ENCODE data around the gene TMTC2.

TMTC2 gene

DNA sequence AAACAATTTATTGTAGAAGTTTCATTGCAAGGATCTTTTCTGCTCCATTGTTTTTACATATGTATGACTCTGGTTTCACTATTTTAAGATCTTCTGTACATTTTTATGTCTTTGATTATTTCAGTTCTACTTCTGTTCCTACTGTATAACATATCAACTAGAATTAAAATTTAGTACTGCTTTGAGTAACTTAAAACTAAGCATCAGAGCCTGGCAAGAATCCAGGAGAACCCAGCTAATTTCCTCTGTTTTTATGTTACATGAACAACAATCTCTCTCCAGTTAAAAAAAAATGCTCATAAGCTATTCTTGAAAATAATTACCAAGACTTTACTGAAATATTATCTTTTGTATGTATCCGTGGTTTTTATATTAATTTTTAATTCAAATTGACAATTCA, 370.7 kb downstream of the TMTC2 start:
- H3K4me3 Mint-ChIP-seq = no peak overlapping the region
- H3K27ac Mint-ChIP-seq = no peak overlapping the region
- H3K4me1 Mint-ChIP-seq (ENCODE audit: low read depth) = peaks cover 9% of the 10 kb centered on the region
- intact Hi-C loops (cut with micrococcal nuclease) = no loop called here
- no peaks in the 10 kb centered on the region for H3K27me3 Mint-ChIP-seq
- H3K36me3 Mint-ChIP-seq (ENCODE audit: low read depth) = peaks cover 7% of the 10 kb centered on the region
- no peaks in the 10 kb centered on the region for H3K9me3 Mint-ChIP-seq

DNA sequence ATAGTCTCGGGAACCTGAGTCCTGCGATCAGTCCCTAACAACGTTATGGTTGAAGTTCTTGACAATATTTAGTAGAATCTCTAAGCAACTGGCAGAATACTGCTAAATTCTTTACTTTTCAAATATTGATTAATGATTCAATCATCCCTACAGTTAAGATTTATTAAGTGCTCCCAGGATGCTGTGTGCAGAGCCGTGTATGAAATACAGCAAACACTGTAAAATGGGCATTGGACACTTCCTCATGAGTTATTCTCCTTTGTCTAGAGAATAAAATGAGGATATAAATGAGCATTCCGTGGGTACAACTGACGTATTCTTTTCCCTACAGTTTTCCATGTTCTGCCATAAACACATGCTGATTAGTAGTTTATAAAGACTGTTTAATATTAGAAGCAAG, 372.4 kb downstream of the TMTC2 start:
- intact Hi-C loops (cut with micrococcal nuclease) = no loop called here
- Mint-ChIP-seq H3K4me1 (ENCODE audit: low read depth) (peaks cover 9% of the 10 kb centered on the region), H3K9me3 (no peaks in the 10 kb centered on the region), H3K27ac (no peak overlapping the region), H3K27me3 (no peaks in the 10 kb centered on the region), H3K4me3 (no peak overlapping the region), H3K36me3 (ENCODE audit: low read depth) (peaks cover 7% of the 10 kb centered on the region)

DNA sequence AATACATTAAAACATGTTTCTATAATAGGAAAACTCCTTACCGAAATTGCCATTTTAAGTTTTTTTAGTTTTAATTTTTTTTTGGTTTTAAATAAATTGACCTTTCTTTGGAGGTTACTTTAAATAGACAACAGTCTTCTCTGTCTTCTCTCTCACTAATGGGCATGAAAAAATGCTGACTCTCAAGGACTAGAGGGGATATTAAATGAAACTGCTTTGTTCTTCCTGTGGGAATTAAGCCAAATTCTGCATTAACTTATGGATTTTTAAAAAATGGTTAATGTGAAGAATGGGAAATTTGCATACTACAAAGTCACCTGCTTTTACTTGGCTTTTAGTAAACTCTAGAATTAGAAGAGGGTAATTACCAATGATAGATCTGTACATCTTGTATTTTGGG, 378.9 kb downstream of the TMTC2 start:
- no peaks in the 10 kb centered on the region for H3K4me1 Mint-ChIP-seq (ENCODE audit: low read depth)
- peaks cover 16% of the 10 kb centered on the region for H3K9me3 Mint-ChIP-seq
- intact Hi-C loops (cut with micrococcal nuclease) = no loop called here
- H3K27ac Mint-ChIP-seq = no peak overlapping the region
- no peaks in the 10 kb centered on the region for H3K27me3 Mint-ChIP-seq
- no peaks in the 10 kb centered on the region for H3K36me3 Mint-ChIP-seq (ENCODE audit: low read depth)
- H3K4me3 Mint-ChIP-seq = no peak overlapping the region

DNA sequence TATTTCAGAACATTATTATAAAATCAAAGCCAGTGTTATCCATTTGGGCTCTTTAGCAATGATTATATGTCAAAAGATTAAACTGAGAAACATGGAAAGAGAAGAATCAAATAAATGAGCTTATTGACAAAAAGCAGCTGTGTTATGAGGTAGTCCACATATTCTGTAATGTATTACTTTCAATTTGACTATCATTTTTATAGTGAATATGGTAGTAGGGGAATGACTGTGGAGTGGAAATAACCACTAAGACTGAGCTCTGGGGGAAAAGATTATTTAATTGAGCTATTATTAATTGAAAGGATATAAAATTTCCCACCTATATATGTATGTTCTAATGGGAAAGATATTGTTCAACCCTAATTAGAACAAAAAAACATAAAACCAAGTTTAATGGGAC, 381.3 kb downstream of the TMTC2 start:
- Mint-ChIP-seq H3K27me3 (no peaks in the 10 kb centered on the region), H3K27ac (no peak overlapping the region), H3K9me3 (peaks cover 36% of the 10 kb centered on the region), H3K4me1 (ENCODE audit: low read depth) (no peaks in the 10 kb centered on the region), H3K4me3 (no peak overlapping the region), H3K36me3 (ENCODE audit: low read depth) (peaks cover 4% of the 10 kb centered on the region)
- intact Hi-C loops (cut with micrococcal nuclease) = no loop called here

DNA sequence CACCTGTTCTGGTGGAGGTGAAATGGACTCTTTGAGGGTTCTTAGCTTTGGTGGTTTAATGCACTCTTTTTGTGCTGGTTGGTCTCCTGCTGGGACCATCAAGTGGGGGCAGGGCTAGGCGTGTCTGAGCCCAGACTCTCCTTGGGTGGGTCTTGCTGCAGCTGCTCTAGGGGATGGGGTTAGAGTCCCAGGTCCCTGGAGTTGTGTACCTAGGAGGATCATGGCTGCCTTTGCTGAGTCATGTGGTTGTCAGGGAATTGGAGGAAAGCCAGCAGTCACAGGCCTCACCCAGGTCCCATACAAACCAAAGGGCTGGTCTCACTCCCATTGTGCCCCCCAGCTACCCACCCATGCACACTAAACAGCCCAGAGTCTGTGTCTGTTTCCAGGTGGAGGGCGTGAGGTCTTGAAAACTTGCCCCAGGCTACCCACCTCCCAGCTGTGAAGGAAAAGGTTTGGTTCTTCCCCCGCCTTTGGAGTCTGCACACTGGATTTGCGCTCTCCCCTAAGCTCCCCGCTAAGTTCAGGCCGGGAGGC, 387.7 kb downstream of the TMTC2 start:
- H3K9me3 Mint-ChIP-seq = peaks cover 44% of the 10 kb centered on the region
- H3K36me3 Mint-ChIP-seq (ENCODE audit: low read depth) = peaks cover 32% of the 10 kb centered on the region
- H3K4me3 Mint-ChIP-seq = no peak overlapping the region
- H3K4me1 Mint-ChIP-seq (ENCODE audit: low read depth) = no peaks in the 10 kb centered on the region
- intact Hi-C loops (cut with micrococcal nuclease) = no loop called here
- H3K27me3 Mint-ChIP-seq = no peaks in the 10 kb centered on the region
- no peak overlapping the region for H3K27ac Mint-ChIP-seq

DNA sequence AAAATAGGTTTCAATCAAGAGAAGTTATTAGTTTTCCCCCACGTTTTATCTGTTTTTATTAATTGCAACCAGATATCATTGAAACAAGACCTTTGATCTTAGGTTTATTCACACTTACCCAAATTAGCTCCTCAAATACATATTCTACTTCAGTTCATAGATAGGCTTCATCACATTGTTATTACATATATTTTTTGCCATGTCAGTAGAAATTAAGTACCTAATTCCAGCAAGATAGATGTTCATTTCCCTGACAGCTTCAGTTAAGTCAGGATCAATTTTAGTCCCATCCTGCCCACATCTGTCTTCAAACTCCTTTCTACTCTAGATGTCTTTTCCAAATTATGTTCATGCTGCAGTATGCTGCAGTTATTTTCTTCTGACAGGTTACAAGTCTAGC, 388.8 kb downstream of the TMTC2 start:
- Mint-ChIP-seq H3K27ac (no peak overlapping the region), H3K9me3 (peaks cover 34% of the 10 kb centered on the region)

DNA sequence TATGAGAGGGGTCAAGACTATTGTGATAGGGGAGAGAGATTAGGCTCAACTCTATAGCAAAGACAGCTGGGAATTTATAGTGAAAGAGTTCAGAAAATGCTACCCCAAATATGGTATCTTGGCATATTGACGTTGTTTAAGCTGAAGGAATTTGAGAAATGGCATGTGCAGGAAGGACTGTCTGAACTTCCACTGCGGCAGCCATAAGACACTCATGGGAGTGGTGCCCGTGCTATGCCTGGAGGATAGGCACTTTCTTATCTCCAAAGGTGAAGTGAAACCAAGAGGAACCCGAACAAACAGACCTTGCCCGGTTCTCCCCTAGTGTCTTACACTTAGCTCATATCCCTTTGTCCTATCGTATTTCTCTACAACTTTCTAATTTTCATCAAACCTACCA, 390.3 kb downstream of the TMTC2 start:
- no peaks in the 10 kb centered on the region for H3K27me3 Mint-ChIP-seq
- H3K36me3 Mint-ChIP-seq (ENCODE audit: low read depth) = peaks cover 32% of the 10 kb centered on the region
- H3K9me3 Mint-ChIP-seq = peaks cover 21% of the 10 kb centered on the region
- H3K4me1 Mint-ChIP-seq (ENCODE audit: low read depth) = no peaks in the 10 kb centered on the region
- H3K4me3 Mint-ChIP-seq = no peak overlapping the region
- intact Hi-C loops (cut with micrococcal nuclease) = no loop called here
- H3K27ac Mint-ChIP-seq = no peak overlapping the region

More for the DNA sequence above, 388.8 kb downstream of the TMTC2 start:
- intact Hi-C loops (cut with micrococcal nuclease) = no loop called here
- H3K4me1 Mint-ChIP-seq (ENCODE audit: low read depth) = no peaks in the 10 kb centered on the region
- H3K36me3 Mint-ChIP-seq (ENCODE audit: low read depth) = peaks cover 32% of the 10 kb centered on the region
- H3K4me3 Mint-ChIP-seq = no peak overlapping the region
- no peaks in the 10 kb centered on the region for H3K27me3 Mint-ChIP-seq

DNA sequence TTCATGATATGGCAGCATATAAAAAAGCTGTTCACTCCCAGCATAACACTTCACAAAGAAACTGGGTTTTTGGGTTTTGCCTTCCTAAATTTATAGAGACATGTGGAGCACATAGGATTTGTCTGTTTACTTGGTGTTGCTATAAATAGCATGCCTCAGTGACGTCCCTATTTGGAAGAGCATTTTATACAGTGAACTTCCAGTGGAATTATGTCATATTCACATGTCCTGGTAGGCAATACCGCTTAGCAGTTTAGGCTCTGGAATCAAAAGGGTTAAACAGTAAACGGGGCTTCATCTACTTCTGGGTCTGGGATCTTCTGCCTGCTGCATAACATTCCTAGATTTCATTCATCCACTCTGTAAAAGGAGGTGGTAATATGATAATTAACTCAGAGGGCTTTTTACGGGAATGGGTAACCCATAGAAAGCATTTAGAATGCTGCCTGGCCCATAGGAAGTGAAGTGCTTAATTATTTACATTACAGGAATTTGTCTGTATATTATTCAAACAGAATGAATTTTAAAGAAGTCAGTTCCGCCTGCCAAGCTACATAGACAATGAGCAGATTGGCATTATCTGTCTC, 396.1 kb downstream of the TMTC2 start:
- Mint-ChIP-seq H3K4me1 (ENCODE audit: low read depth) (no peaks in the 10 kb centered on the region), H3K27ac (no peak overlapping the region), H3K36me3 (ENCODE audit: low read depth) (peaks cover 5% of the 10 kb centered on the region), H3K27me3 (no peaks in the 10 kb centered on the region), H3K9me3 (no peaks in the 10 kb centered on the region), H3K4me3 (no peak overlapping the region)
- intact Hi-C loops (cut with micrococcal nuclease) = no loop called here

DNA sequence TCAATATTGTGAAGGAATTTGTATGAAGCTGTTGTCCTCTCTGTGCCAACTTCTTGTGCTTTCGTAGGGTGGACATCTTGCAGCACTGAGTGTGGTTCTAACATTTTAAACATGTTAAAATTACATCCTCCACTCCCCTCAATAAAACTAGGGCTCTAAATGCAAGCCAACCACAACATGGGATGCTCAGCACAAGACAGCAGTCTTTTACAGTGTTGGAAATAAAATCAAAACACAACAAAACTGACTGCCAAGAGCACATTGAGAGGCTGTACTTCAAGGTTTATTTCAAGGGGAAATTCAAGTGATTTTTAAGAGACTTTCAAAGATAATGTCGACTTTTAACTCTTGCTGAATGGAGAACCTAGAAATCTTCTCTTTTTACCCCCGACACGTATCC, 396.9 kb downstream of the TMTC2 start:
- Mint-ChIP-seq H3K27ac (no peak overlapping the region), H3K4me3 (no peak overlapping the region), H3K4me1 (ENCODE audit: low read depth) (peaks cover 5% of the 10 kb centered on the region), H3K27me3 (no peaks in the 10 kb centered on the region), H3K9me3 (no peaks in the 10 kb centered on the region), H3K36me3 (ENCODE audit: low read depth) (no peaks in the 10 kb centered on the region)
- intact Hi-C loops (cut with micrococcal nuclease) = no loop called here

DNA sequence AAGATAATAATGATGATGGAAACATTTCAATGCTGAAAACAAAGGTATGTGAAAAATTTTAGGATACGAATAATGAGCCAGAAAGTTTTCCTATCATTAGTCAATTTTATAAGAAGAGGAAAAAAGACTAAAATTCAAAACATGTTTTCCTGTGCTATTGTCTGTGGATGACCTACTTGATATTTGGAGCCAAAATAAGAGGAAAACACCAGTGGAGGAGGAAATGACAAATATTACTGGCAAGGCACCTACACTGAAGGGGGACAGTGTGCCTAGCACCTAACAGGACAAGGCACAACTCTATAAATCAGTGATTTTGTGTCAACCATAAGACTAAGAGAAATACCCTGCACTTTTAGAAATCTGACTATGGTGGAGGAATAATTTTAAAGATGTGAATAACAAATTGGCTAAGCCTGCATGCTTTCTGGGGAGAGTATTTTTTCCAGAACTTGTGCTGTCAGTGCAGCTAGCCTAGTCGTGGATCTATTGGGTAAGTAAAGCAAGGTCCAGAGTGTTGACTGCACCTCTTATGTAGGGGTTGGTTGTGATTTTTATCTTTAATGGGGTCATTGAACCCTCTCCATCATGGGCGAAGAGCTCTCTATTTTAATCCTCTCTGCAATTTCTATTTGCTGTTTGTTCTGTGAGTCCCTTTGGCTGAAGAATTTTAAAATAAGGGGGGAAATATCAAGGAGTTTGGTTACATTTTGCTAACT, 398.0 kb downstream of the TMTC2 start:
- H3K36me3 Mint-ChIP-seq (ENCODE audit: low read depth) = no peaks in the 10 kb centered on the region
- H3K4me3 Mint-ChIP-seq = no peak overlapping the region
- intact Hi-C loops (cut with micrococcal nuclease) = no loop called here
- H3K27ac Mint-ChIP-seq = no peak overlapping the region
- peaks cover 5% of the 10 kb centered on the region for H3K4me1 Mint-ChIP-seq (ENCODE audit: low read depth)
- no peaks in the 10 kb centered on the region for H3K27me3 Mint-ChIP-seq
- H3K9me3 Mint-ChIP-seq = no peaks in the 10 kb centered on the region

DNA sequence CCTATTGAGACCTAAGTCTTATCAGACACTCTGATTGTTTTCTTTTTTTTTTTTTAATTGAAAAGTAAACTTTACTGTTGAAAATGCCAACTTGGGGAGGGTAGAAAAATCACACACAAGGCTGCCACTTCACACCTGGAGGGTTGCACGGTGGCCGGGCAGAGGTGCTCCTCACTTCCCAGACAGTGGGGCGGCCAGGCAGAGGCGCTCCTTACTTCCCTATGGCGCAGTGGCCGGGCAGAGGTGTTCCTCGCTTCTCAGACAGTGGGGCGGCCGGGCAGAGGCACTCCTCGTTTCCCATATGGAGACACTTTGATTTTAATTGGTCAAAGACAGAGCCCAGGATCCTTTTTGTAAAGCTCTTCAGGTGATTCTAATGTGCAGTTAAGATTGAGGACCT, 399.3 kb downstream of the TMTC2 start:
- Mint-ChIP-seq H3K27ac (no peak overlapping the region), H3K36me3 (ENCODE audit: low read depth) (no peaks in the 10 kb centered on the region), H3K9me3 (no peaks in the 10 kb centered on the region), H3K27me3 (no peaks in the 10 kb centered on the region), H3K4me3 (no peak overlapping the region), H3K4me1 (ENCODE audit: low read depth) (peaks cover 5% of the 10 kb centered on the region)
- intact Hi-C loops (cut with micrococcal nuclease) = no loop called here

DNA sequence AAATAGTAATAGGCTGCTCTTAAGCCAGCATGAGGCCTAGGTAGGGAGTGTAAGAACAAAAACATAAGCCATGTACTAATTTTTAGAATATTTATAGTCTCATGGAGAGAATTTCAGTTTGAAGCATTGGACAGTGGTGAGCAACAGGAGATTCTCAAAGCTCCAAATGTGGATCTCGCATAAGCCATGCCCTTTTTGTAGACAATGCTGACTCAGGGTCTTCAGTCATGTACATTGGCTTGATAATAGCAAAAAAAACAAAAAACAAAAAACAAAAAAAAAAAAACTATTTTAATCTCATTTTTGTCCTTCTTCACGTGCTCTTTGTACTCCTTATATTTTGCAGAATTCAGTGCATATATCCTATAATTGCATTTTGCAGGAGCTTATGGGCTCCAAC, 402.9 kb downstream of the TMTC2 start:
- no peak overlapping the region for H3K27ac Mint-ChIP-seq
- intact Hi-C loops (cut with micrococcal nuclease) = no loop called here
- no peak overlapping the region for H3K4me3 Mint-ChIP-seq
- H3K36me3 Mint-ChIP-seq (ENCODE audit: low read depth) = no peaks in the 10 kb centered on the region
- H3K27me3 Mint-ChIP-seq = no peaks in the 10 kb centered on the region
- no peaks in the 10 kb centered on the region for H3K9me3 Mint-ChIP-seq
- H3K4me1 Mint-ChIP-seq (ENCODE audit: low read depth) = peaks cover 5% of the 10 kb centered on the region

DNA sequence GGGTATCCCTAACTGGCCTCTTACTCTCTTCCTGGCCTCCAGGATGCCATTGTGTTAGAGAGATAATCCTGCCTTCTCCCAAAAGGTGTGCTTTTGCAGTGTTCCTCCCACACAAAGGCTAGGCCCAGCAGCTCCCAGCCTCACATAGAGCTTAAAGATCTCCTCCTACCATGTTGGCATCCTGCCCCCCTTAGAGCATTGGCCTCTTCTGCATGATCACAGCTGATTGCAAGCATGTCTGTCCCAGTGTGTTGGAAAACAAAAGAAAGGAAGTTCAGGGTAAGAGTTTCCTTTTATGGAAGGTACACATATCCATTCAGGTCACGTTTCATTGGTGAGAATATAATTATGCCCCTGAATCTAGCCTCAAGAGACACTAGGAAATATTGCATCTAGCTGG, 405.4 kb downstream of the TMTC2 start:
- intact Hi-C loops (cut with micrococcal nuclease) = no loop called here
- H3K36me3 Mint-ChIP-seq (ENCODE audit: low read depth) = no peaks in the 10 kb centered on the region
- H3K4me3 Mint-ChIP-seq = no peak overlapping the region
- H3K9me3 Mint-ChIP-seq = peaks cover 8% of the 10 kb centered on the region
- H3K27me3 Mint-ChIP-seq = no peaks in the 10 kb centered on the region
- H3K4me1 Mint-ChIP-seq (ENCODE audit: low read depth) = peaks cover 5% of the 10 kb centered on the region
- H3K27ac Mint-ChIP-seq = no peak overlapping the region

DNA sequence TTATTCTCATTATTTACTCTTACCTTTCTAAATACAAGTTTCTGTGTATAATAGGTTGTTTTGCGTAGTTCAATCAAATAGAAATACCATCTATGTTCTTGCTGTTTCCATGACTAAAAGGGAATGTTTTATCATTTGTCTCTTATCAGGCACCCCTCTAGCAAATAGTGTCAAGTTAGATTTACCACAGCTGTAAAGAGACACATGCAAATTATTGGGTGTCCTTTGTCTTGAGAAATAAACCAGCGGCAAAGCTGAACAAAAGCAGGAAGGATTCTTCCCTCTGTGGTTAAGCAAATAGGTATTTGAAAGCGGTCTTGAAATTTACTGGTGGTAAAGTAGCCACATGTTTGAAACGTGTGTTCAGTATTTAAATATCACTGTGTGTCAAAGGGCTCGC, 405.9 kb downstream of the TMTC2 start:
- Mint-ChIP-seq H3K36me3 (ENCODE audit: low read depth) (no peaks in the 10 kb centered on the region), H3K4me1 (ENCODE audit: low read depth) (peaks cover 5% of the 10 kb centered on the region), H3K4me3 (no peak overlapping the region), H3K27ac (no peak overlapping the region), H3K27me3 (no peaks in the 10 kb centered on the region), H3K9me3 (peaks cover 8% of the 10 kb centered on the region)
- intact Hi-C loops (cut with micrococcal nuclease) = no loop called here

DNA sequence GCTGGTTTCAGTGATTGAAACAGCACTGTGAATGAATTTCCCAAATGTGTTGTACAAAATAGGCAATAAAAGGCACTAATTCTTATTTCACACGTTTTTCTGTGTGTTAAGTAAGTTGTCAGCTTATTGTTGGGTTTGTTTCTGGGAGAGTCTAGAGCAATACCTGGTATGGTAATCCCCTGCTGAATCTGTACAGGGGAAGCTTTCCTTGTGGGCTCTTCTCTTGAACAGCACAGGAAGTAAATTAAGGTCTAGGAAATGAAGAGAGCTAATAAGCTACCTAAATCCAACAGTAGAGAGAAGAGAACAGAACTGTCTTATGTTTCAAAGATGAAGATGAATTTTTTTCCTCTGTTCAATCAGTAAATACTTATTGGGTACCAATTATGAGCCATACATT, 406.7 kb downstream of the TMTC2 start:
- peaks cover 2% of the 10 kb centered on the region for H3K4me1 Mint-ChIP-seq (ENCODE audit: low read depth)
- intact Hi-C loops (cut with micrococcal nuclease) = no loop called here
- peaks cover 8% of the 10 kb centered on the region for H3K9me3 Mint-ChIP-seq
- H3K36me3 Mint-ChIP-seq (ENCODE audit: low read depth) = no peaks in the 10 kb centered on the region
- H3K27ac Mint-ChIP-seq = no peak overlapping the region
- H3K27me3 Mint-ChIP-seq = no peaks in the 10 kb centered on the region
- H3K4me3 Mint-ChIP-seq = no peak overlapping the region

All from dendritic cell treated with granulocyte-macrophage colony-stimulating factor and Interleukin-4, amounts not matched to agents 40 ng/mL and 50 ng/mL, for 4 days (primary cell).